Activated naive CD8-positive, alpha-beta T cell treated with anti-CD3 and anti-CD28 coated beads, Interleukin-2, amount 10 ng/mL, durations not matched to agents 7 days and 5 days (primary cell): ENCODE measurements around the gene ADAMTS6. TPM values are rescaled to one million over a fixed set of nuclear protein-coding genes. Genes with fewer than 3 reads are reported as not detected.
"Not testable (repeated sequence)": the region's sequence is repeated elsewhere in the genome, so short reads cannot be mapped to it uniquely, and the experiment has no call there.

Source experiments
- ATAC-seq: fragments of 150-1000 bp; cut with Tn5 transposase; one replicate; pipeline ENCODE4 v1.10.0; 2021; ENCODE audit warnings: low read depth, moderate library complexity
- POLR2A ChIA-PET: fragments of 350-600 bp; sonication (Branson Sonifier 250); formaldehyde crosslinking; loops from one replicate; lab custom pipeline; 2021; ENCODE audit warnings: antibody characterized with exemption; lab: Charles Lee
- DNase-seq: peaks from one replicate; pipeline ENCODE4 v3.0.0; 2021
- H3K27ac Mint-ChIP-seq: one replicate; pipeline ENCODE4 v1.8.0; 2022; ENCODE audit warnings: mild to moderate bottlenecking, mixed read lengths
- H3K27me3 Mint-ChIP-seq: one replicate; pipeline ENCODE4 v1.8.0; 2022; ENCODE audit warnings: mild to moderate bottlenecking, moderate library complexity, mixed read lengths
- H3K36me3 Mint-ChIP-seq: one replicate; pipeline ENCODE4 v1.8.0; 2021; ENCODE audit warnings: mild to moderate bottlenecking, mixed read lengths
- H3K4me1 Mint-ChIP-seq: one replicate; pipeline ENCODE4 v1.8.0; 2021; ENCODE audit warnings: mixed read lengths
- H3K4me3 Mint-ChIP-seq: one replicate; pipeline ENCODE4 v1.8.0; 2022; ENCODE audit warnings: mild to moderate bottlenecking, moderate library complexity, mixed read lengths
- H3K9me3 Mint-ChIP-seq: one replicate; pipeline ENCODE4 v1.8.0; 2021; ENCODE audit warnings: mixed read lengths
- total RNA-seq, 2 experiments: library from RNA; stranded (reverse); gene quantifications; one replicate each; pipeline ENCODE4 v1.2.3, GENCODE V29; 2021

ADAMTS6 gene
- total RNA-seq, 2 experiments from 2014 or later, result 3.7 to 4.3 TPM

- H3K9me3 Mint-ChIP-seq, result no peaks in the 10 kb centered on the region
Measured at GRCh38 chr5:65383859-65384258, 97.9 kb downstream of the ADAMTS6 start.

GRCh38 chr5:65382582-65382981, 99.1 kb downstream of the ADAMTS6 start:
- Mint-ChIP-seq H3K4me1 (peaks cover 4% of the 10 kb centered on the region), H3K9me3 (no peaks in the 10 kb centered on the region), H3K36me3 (no peaks in the 10 kb centered on the region), H3K4me3 (no peak overlapping the region), H3K27ac (no peak overlapping the region), H3K27me3 (no peaks in the 10 kb centered on the region)
- DNase-seq, result no peak
- ATAC-seq, result no peak
- POLR2A ChIA-PET, result no interaction called here

More at GRCh38 chr5:65383859-65384258, 97.9 kb downstream of the ADAMTS6 start:
- no peaks in the 10 kb centered on the region for H3K36me3 Mint-ChIP-seq
- H3K4me1 Mint-ChIP-seq, result peaks cover 4% of the 10 kb centered on the region
- H3K4me3 Mint-ChIP-seq, result no peak overlapping the region
- DNase-seq (no peak), ATAC-seq (no peak)
- no peak overlapping the region for H3K27ac Mint-ChIP-seq
- no peaks in the 10 kb centered on the region for H3K27me3 Mint-ChIP-seq
- POLR2A ChIA-PET, result no interaction called here

GRCh38 chr5:65370505-65370904, 111.2 kb downstream of the ADAMTS6 start:
- POLR2A ChIA-PET, result not testable (repeated sequence)

GRCh38 chr5:65366655-65367054, 115.1 kb downstream of the ADAMTS6 start:
- Mint-ChIP-seq H3K4me1 (no peaks in the 10 kb centered on the region), H3K9me3 (no peaks in the 10 kb centered on the region), H3K27me3 (no peaks in the 10 kb centered on the region), H3K36me3 (no peaks in the 10 kb centered on the region), H3K27ac (no peak overlapping the region), H3K4me3 (no peak overlapping the region)
- no peak for DNase-seq
- POLR2A ChIA-PET, result no interaction called here
- no peak for ATAC-seq

More at GRCh38 chr5:65370505-65370904, 111.2 kb downstream of the ADAMTS6 start:
- DNase-seq, H3K36me3 Mint-ChIP-seq, H3K4me3 Mint-ChIP-seq, H3K27ac Mint-ChIP-seq, H3K4me1 Mint-ChIP-seq, H3K9me3 Mint-ChIP-seq, ATAC-seq, H3K27me3 Mint-ChIP-seq: not testable (repeated sequence)

- ATAC-seq, result no peak
- Mint-ChIP-seq H3K36me3 (no peaks in the 10 kb centered on the region), H3K9me3 (no peaks in the 10 kb centered on the region), H3K27ac (no peak overlapping the region), H3K4me1 (no peaks in the 10 kb centered on the region), H3K27me3 (no peaks in the 10 kb centered on the region), H3K4me3 (no peak overlapping the region)
- no peak for DNase-seq
- POLR2A ChIA-PET, result no interaction called here
Measured at GRCh38 chr5:65364907-65365306, 116.8 kb downstream of the ADAMTS6 start.

GRCh38 chr5:65363499-65363898, 118.2 kb downstream of the ADAMTS6 start:
- H3K4me1 Mint-ChIP-seq, result no peaks in the 10 kb centered on the region
- H3K9me3 Mint-ChIP-seq, result no peaks in the 10 kb centered on the region
- H3K27me3 Mint-ChIP-seq, result no peaks in the 10 kb centered on the region
- DNase-seq (no peak), ATAC-seq (no peak)
- no peak overlapping the region for H3K27ac Mint-ChIP-seq
- H3K4me3 Mint-ChIP-seq, result no peak overlapping the region
- POLR2A ChIA-PET, result no interaction called here
- no peaks in the 10 kb centered on the region for H3K36me3 Mint-ChIP-seq

GRCh38 chr5:65359981-65360380, 121.7 kb downstream of the ADAMTS6 start:
- no peak overlapping the region for H3K4me3 Mint-ChIP-seq
- no peaks in the 10 kb centered on the region for H3K9me3 Mint-ChIP-seq
- no peak overlapping the region for H3K27ac Mint-ChIP-seq
- ATAC-seq, result no peak
- H3K4me1 Mint-ChIP-seq, result no peaks in the 10 kb centered on the region
- POLR2A ChIA-PET, result no interaction called here
- H3K36me3 Mint-ChIP-seq, result no peaks in the 10 kb centered on the region
- no peak for DNase-seq
- no peaks in the 10 kb centered on the region for H3K27me3 Mint-ChIP-seq

GRCh38 chr5:65359569-65359968, 122.2 kb downstream of the ADAMTS6 start:
- no peak overlapping the region for H3K27ac Mint-ChIP-seq
- H3K27me3 Mint-ChIP-seq, result no peaks in the 10 kb centered on the region
- no peaks in the 10 kb centered on the region for H3K9me3 Mint-ChIP-seq
- no peak for ATAC-seq
- H3K4me3 Mint-ChIP-seq, result no peak overlapping the region
- no peak for DNase-seq
- H3K36me3 Mint-ChIP-seq, result no peaks in the 10 kb centered on the region
- no peaks in the 10 kb centered on the region for H3K4me1 Mint-ChIP-seq
- POLR2A ChIA-PET, result no interaction called here

GRCh38 chr5:65356274-65356673, 125.4 kb downstream of the ADAMTS6 start:
- H3K9me3 Mint-ChIP-seq, result no peaks in the 10 kb centered on the region
- no peak overlapping the region for H3K27ac Mint-ChIP-seq
- no peak for ATAC-seq
- H3K36me3 Mint-ChIP-seq, result no peaks in the 10 kb centered on the region
- no peaks in the 10 kb centered on the region for H3K4me1 Mint-ChIP-seq
- DNase-seq, result no peak
- no peaks in the 10 kb centered on the region for H3K27me3 Mint-ChIP-seq
- H3K4me3 Mint-ChIP-seq, result no peak overlapping the region
- POLR2A ChIA-PET, result no interaction called here

GRCh38 chr5:65355301-65355700, 126.4 kb downstream of the ADAMTS6 start:
- H3K4me3 Mint-ChIP-seq, result no peak overlapping the region
- no peak for ATAC-seq

GRCh38 chr5:65341835-65342234, 139.9 kb downstream of the ADAMTS6 start:
- POLR2A ChIA-PET, result no interaction called here
- Mint-ChIP-seq H3K4me3 (no peak overlapping the region), H3K36me3 (peaks cover 2% of the 10 kb centered on the region), H3K27me3 (no peaks in the 10 kb centered on the region), H3K4me1 (no peaks in the 10 kb centered on the region), H3K27ac (no peak overlapping the region), H3K9me3 (peaks cover 15% of the 10 kb centered on the region)
- ATAC-seq, result no peak
- DNase-seq, result no peak

More at GRCh38 chr5:65355301-65355700, 126.4 kb downstream of the ADAMTS6 start:
- H3K36me3 Mint-ChIP-seq, result no peaks in the 10 kb centered on the region
- no peaks in the 10 kb centered on the region for H3K9me3 Mint-ChIP-seq
- no peaks in the 10 kb centered on the region for H3K4me1 Mint-ChIP-seq
- POLR2A ChIA-PET, result no interaction called here
- DNase-seq, result no peak
- H3K27me3 Mint-ChIP-seq, result no peaks in the 10 kb centered on the region
- H3K27ac Mint-ChIP-seq, result no peak overlapping the region

GRCh38 chr5:65338606-65339151, 143.0 kb downstream of the ADAMTS6 start:
- ATAC-seq, result no peak
- Mint-ChIP-seq H3K27me3 (no peaks in the 10 kb centered on the region), H3K27ac (no peak overlapping the region), H3K4me1 (no peaks in the 10 kb centered on the region), H3K36me3 (peaks cover 2% of the 10 kb centered on the region), H3K4me3 (no peak overlapping the region), H3K9me3 (peaks cover 15% of the 10 kb centered on the region)
- POLR2A ChIA-PET, result no interaction called here
- no peak for DNase-seq

GRCh38 chr5:65334077-65334476, 147.6 kb downstream of the ADAMTS6 start:
- Mint-ChIP-seq H3K27ac (no peak overlapping the region), H3K4me1 (no peaks in the 10 kb centered on the region), H3K27me3 (no peaks in the 10 kb centered on the region), H3K36me3 (no peaks in the 10 kb centered on the region), H3K4me3 (no peak overlapping the region), H3K9me3 (peaks cover 1% of the 10 kb centered on the region)
- POLR2A ChIA-PET, result no interaction called here
- ATAC-seq, result no peak
- DNase-seq, result no peak

GRCh38 chr5:65332591-65332990, 149.1 kb downstream of the ADAMTS6 start:
- Mint-ChIP-seq H3K9me3 (no peaks in the 10 kb centered on the region), H3K36me3 (no peaks in the 10 kb centered on the region), H3K27ac (no peak overlapping the region), H3K27me3 (no peaks in the 10 kb centered on the region), H3K4me3 (no peak overlapping the region), H3K4me1 (no peaks in the 10 kb centered on the region)
- ATAC-seq (no peak), DNase-seq (no peak)
- POLR2A ChIA-PET, result no interaction called here

- POLR2A ChIA-PET, result no interaction called here
- no peaks in the 10 kb centered on the region for H3K9me3 Mint-ChIP-seq
- H3K36me3 Mint-ChIP-seq, result no peaks in the 10 kb centered on the region
- H3K27me3 Mint-ChIP-seq, result no peaks in the 10 kb centered on the region
- H3K4me1 Mint-ChIP-seq, result no peaks in the 10 kb centered on the region
- ATAC-seq (no peak), DNase-seq (no peak)
- H3K27ac Mint-ChIP-seq, result no peak overlapping the region
- no peak overlapping the region for H3K4me3 Mint-ChIP-seq
Measured at GRCh38 chr5:65329266-65329665, 152.5 kb downstream of the ADAMTS6 start.
